Kidney epithelial cell (primary cell): ENCODE results near the gene RNF32. TPM values are rescaled to one million over a fixed set of nuclear protein-coding genes. Genes with fewer than 3 reads are reported as not detected.
A peak's percentile ranks its signal among the peaks of the same experiment; 100 is the strongest.

Source experiments
- DNase-seq: peaks from one replicate; pipeline ENCODE4 v3.0.0-alpha.2; 2010; ENCODE audit warnings: low read depth
- H3K27me3 ChIP-seq: 2 replicates; pipeline ENCODE4 v1.6.0; 2011; ENCODE audit warnings: low read length; ENCODE audit not compliant: control insufficient read depth, insufficient read depth
- H3K36me3 ChIP-seq: 2 replicates; pipeline ENCODE4 v1.5.1; 2011; ENCODE audit warnings: low read length; ENCODE audit not compliant: control insufficient read depth, insufficient read depth
- H3K4me3 ChIP-seq: 2 replicates; pipeline ENCODE4 v1.5.1; 2011; ENCODE audit warnings: low read depth, mild to moderate bottlenecking, control low read depth, low read length
- CTCF ChIP-seq: IDR thresholded peaks from 2 replicates; pipeline ENCODE4 v1.5.1; 2011; ENCODE audit warnings: mild to moderate bottlenecking, moderate library complexity, low read length, control low read depth, inconsistent platforms; ENCODE audit not compliant: insufficient read depth, poor library complexity, severe bottlenecking
- total RNA-seq: library from RNA; depleted of rRNA; stranded (reverse); fragments of >200 nt; gene quantifications from 2 replicates; pipeline ENCODE4 v1.2.3, GENCODE V29; 2015

RNF32 gene
- 0.62 and 0.75 TPM in 2 replicates for total RNA-seq

- peak within 1 kb of the TSS; percentile 77 for H3K4me3 ChIP-seq
- no peaks in the 10 kb centered on the region for H3K27me3 ChIP-seq
- no peaks in the 10 kb centered on the region for H3K36me3 ChIP-seq
- peak; percentile 61 for DNase-seq
- TF ChIP-seq CTCF, result no peak
Observed at GRCh38 chr7:156640257-156640948, at the start of gene RNF32. Gene RNF32, plus strand, starts transcription at chr7:156640774. Its CDS starts 3,104 bp downstream, at chr7:156643878.

DNA sequence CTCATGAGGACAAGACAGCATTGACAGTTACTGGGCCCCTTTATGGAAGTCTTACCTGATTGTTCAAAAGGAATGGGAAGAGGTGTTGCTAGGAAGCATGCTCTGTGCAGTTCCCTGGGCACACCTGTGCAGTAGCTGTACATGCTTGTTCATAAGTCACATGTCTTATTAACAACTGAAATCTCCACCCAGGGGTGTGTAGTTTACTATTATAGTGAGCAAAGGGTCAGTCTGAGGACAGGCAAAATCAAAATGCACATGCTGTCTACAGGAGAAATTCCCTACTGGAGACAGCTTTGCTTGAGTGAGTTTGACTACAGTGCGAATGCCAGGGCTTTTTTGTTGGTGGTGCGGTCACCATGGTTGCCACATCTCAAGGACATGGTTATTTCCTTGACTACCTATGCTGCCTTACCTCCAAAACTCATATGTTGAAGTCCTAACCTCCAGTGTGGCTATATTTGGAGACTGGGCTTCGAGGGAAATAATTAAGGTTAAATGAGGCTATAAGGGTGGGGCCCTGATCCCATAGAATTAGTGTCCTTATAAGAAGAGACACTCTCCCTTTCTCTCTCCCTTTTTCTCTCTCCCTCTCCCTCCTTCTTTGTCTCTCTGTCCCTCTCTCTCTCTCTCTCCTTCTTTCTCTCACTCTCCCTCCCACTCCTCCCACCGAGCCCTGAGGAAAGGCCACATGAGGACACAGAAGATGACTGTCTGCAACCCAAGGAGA is 48.3 kb upstream of the RNF32 start:
- no peak for TF ChIP-seq CTCF
- no peak for DNase-seq
- Histone ChIP-seq H3K27me3 (no peaks in the 10 kb centered on the region), H3K4me3 (no peak overlapping the region), H3K36me3 (no peaks in the 10 kb centered on the region)

- Histone ChIP-seq H3K36me3 (no peaks in the 10 kb centered on the region), H3K4me3 (no peak overlapping the region), H3K27me3 (no peaks in the 10 kb centered on the region)
- TF ChIP-seq CTCF, result no peak
- DNase-seq, result no peak
Observed at GRCh38 chr7:156594283-156595080, 46.1 kb upstream of the RNF32 start.

DNA sequence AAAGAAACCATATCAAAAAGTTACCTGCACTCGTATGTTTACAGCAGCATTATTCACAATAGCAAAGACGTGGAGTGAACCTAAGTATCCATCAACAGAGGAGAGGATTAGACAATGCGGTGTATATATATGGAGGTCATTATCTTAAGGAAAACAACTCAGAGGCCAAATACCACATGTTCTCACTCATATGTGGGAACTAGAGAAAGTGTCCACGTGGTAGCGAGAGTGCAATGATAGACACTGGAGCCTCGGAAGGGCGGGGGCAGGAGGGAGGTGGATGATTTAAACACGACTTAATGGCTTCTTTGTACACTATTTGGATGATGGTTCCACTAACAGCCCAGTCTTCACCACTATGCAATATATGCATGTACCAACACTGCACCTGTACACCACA is 40.1 kb upstream of the RNF32 start:
- no peak for TF ChIP-seq CTCF
- no peaks in the 10 kb centered on the region for H3K36me3 ChIP-seq
- no peak overlapping the region for H3K4me3 ChIP-seq
- no peaks in the 10 kb centered on the region for H3K27me3 ChIP-seq
- DNase-seq, result no peak

DNA sequence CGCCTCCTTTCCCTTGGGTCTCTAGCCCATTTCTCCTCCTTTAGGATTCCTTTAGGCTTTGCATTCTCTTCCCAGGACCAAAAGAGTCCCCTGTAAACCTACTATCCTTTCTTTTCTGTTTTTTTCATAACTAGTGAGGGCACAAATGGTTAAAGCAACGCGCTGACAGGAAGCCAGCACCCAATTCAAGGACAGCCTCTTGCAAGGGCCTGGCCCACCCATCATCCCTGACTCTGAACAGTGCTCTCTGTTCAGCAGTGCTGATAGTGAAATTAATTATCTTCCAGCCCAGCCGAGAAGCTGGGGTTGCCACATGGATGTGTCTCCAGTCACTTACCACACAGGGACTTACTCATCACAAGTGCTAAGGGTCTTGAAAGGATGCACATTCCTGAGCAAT is 38.3 kb upstream of the RNF32 start:
- no peak for TF ChIP-seq CTCF
- Histone ChIP-seq H3K27me3 (peaks cover 2% of the 10 kb centered on the region), H3K4me3 (no peak overlapping the region), H3K36me3 (no peaks in the 10 kb centered on the region)
- DNase-seq, result no peak
